PC-9 (cell line): Measurements from ENCODE around the gene COL5A1. TPM values are rescaled to one million over a fixed set of nuclear protein-coding genes. Genes with fewer than 3 reads are reported as not detected.

Experiments
- BruUV-seq: library from RNA; stranded (reverse); fragments of 400-500 nt; replicated peaks from 2 replicates; lab custom pipeline; 2021; lab: Mats Ljungman, UMichigan
- CTCF ChIA-PET: fragments of 300-600 bp; sonication (Branson Sonifier 250); formaldehyde crosslinking; loops from one replicate; lab custom pipeline; 2022; ENCODE audit warnings: antibody characterized with exemption; lab: Charles Lee
- POLR2A ChIA-PET: fragments of 300-600 bp; sonication (Branson Sonifier 250); formaldehyde crosslinking; loops from one replicate; lab custom pipeline; 2022; ENCODE audit warnings: antibody characterized with exemption; ENCODE audit not compliant: unreplicated experiment; lab: Charles Lee
- DNase-seq, 2 experiments: peaks; one replicate each; pipeline versions ENCODE4 v3.0.0 to v3.0.0-alpha.2; 2015 to 2022; ENCODE audit warnings: mixed read lengths in 1 of 2
- H2AFZ ChIP-seq: fragments of 200-600 bp; sonication (generic); 2 replicates; pipeline ENCODE4 v1.8.1; 2017; ENCODE audit warnings: antibody characterized with exemption
- H3F3A ChIP-seq: fragments of 200-600 bp; sonication (generic); 2 replicates; pipeline ENCODE4 v1.8.1; 2017; ENCODE audit warnings: antibody characterized with exemption, mild to moderate bottlenecking, low read depth; ENCODE audit not compliant: insufficient read depth
- H3K27ac ChIP-seq: fragments of 200-600 bp; sonication (generic); 2 replicates; pipeline ENCODE4 v1.6.1; 2016; ENCODE audit warnings: mixed run types
- H3K27me3 ChIP-seq: fragments of 200-600 bp; sonication (generic); 2 replicates; pipeline ENCODE4 v1.6.1; 2016; ENCODE audit warnings: low read depth, mixed run types; ENCODE audit not compliant: insufficient read depth
- H3K36me3 ChIP-seq: fragments of 200-600 bp; sonication (generic); 2 replicates; pipeline ENCODE4 v1.6.1; 2016; ENCODE audit warnings: low read depth, mixed run types
- H3K4me1 ChIP-seq: fragments of 200-600 bp; sonication (generic); replicated peaks from 2 replicates; pipeline ENCODE4 v1.6.1; 2016; ENCODE audit warnings: mixed run types; ENCODE audit not compliant: insufficient read depth
- H3K4me2 ChIP-seq: fragments of 200-600 bp; sonication (generic); 2 replicates; pipeline ENCODE4 v1.6.1; 2017; ENCODE audit warnings: mixed run types
- H3K4me3 ChIP-seq: fragments of 200-600 bp; sonication (generic); 2 replicates; pipeline ENCODE4 v1.6.1; 2016; ENCODE audit warnings: mixed run types
- H3K79me2 ChIP-seq: fragments of 200-600 bp; sonication (generic); 2 replicates; pipeline ENCODE4 v1.6.1; 2017; ENCODE audit warnings: low read depth, mixed run types
- H3K9me2 ChIP-seq: fragments of 200-600 bp; sonication (generic); 2 replicates; pipeline ENCODE4 v1.8.1; 2017; ENCODE audit warnings: mild to moderate bottlenecking; ENCODE audit not compliant: insufficient read depth
- H3K9me3 ChIP-seq: fragments of 200-600 bp; sonication (generic); 2 replicates; pipeline ENCODE4 v1.8.1; 2016; ENCODE audit warnings: low read depth; ENCODE audit not compliant: insufficient read depth
- H4K20me1 ChIP-seq: fragments of 200-600 bp; sonication (generic); 2 replicates; pipeline ENCODE4 v1.8.1; 2017; ENCODE audit not compliant: insufficient read depth
- EZH2 ChIP-seq: fragments of 200-600 bp; sonication (generic); IDR thresholded peaks from 2 replicates; pipeline ENCODE4 v1.8.0; 2017; ENCODE audit warnings: antibody characterized with exemption, low read depth
- intact Hi-C: fragments of 100-400 bp; cut with micrococcal nuclease; formaldehyde crosslinking; loops from one replicate; pipeline ENCODE4 v1.10.0; 2022; ENCODE audit not compliant: unreplicated experiment
- total RNA-seq: library from RNA; stranded (reverse); gene quantifications from 2 replicates; pipeline ENCODE4 v1.2.3, GENCODE V29; 2021
- TF ChIP-seq, protein P1 (sequence below): fragments of 200-600 bp; sonication (generic); conservative IDR thresholded peaks from 2 replicates; pipeline ENCODE4 v1.6.1; 2017; ENCODE audit warnings: mixed run types, antibody characterized with exemption, mild to moderate bottlenecking, moderate library complexity

The COL5A1 gene
- total RNA-seq, 1 experiment from 2014 or later, result 15.2 TPM

DNA sequence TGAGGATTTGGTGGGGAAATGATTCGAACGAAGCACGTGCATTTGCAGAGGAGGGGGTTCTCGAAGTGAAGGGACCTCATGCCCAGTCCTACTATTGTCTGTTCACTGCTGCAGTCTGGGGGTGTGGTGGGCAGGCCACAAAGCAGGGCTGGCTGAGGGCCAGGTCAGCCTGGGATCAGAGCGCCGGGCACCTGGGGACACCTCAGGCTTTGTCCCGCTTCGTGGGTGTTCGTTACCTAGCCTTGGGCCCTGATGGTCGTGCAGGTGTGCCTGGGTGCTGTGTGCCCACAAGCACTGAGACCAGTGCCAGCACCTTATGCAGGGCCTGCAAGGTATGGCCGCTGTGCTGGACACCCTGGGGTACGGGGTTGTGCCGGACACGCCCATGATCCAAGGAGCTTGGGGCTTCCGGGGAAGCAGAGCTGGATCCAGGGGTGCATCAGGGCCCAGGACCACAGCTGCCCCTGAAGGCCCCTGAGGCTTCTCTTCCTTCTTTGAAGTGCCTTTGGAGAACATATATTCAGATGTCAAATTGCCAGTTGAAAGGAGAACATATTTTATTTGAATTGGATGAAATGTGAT, 80.6 kb downstream of the COL5A1 start:
- Histone ChIP-seq H3K9me2 (no peaks in the 10 kb centered on the region), H3K27ac (no peak overlapping the region), H3K4me3 (no peak overlapping the region), H3K27me3 (peaks cover 91% of the 10 kb centered on the region), H3K36me3 (no peaks in the 10 kb centered on the region), H4K20me1 (no peaks in the 10 kb centered on the region), H2AFZ (no peak overlapping the region), H3F3A (no peaks in the 10 kb centered on the region), H3K4me2 (no peak overlapping the region), H3K4me1 (no peaks in the 10 kb centered on the region), H3K79me2 (no peaks in the 10 kb centered on the region), H3K9me3 (no peaks in the 10 kb centered on the region)
- intact Hi-C loops, result no loop called here
- CTCF ChIA-PET, result no interaction called here
- BruUV-seq, result no TSS peak
- no peak for TF ChIP-seq EZH2
- TF ChIP-seq, protein P1, sequence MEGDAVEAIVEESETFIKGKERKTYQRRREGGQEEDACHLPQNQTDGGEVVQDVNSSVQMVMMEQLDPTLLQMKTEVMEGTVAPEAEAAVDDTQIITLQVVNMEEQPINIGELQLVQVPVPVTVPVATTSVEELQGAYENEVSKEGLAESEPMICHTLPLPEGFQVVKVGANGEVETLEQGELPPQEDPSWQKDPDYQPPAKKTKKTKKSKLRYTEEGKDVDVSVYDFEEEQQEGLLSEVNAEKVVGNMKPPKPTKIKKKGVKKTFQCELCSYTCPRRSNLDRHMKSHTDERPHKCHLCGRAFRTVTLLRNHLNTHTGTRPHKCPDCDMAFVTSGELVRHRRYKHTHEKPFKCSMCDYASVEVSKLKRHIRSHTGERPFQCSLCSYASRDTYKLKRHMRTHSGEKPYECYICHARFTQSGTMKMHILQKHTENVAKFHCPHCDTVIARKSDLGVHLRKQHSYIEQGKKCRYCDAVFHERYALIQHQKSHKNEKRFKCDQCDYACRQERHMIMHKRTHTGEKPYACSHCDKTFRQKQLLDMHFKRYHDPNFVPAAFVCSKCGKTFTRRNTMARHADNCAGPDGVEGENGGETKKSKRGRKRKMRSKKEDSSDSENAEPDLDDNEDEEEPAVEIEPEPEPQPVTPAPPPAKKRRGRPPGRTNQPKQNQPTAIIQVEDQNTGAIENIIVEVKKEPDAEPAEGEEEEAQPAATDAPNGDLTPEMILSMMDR, result no peak
- DNase-seq, result no peak
- POLR2A ChIA-PET, result no interaction called here

DNA sequence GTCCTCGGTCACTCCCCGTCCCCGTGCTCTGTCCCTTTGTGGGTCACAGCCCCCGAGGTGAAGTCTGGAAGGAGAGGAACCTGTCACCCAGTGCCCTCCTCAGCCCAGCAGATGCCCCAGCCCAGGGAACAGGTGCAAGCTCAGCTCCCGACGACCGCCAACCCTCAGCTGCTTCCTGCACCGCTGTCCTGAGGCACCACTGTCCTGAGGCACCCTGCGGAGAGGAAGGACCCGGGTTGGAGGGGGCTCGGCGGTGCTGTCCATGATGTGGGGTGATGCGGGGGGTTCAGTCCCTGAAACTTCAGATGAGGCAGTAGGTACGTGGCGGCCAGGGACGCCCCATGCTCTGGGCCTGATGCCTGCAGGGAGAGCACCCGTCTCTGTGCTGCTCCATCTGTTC, 81.4 kb downstream of the COL5A1 start:
- H3K4me2 ChIP-seq, result no peak overlapping the region
- H3K9me2 ChIP-seq, result no peaks in the 10 kb centered on the region
- no TSS peak for BruUV-seq
- H3F3A ChIP-seq, result no peaks in the 10 kb centered on the region
- peaks cover 87% of the 10 kb centered on the region for H3K27me3 ChIP-seq
- H3K9me3 ChIP-seq, result no peaks in the 10 kb centered on the region
- POLR2A ChIA-PET, result no interaction called here
- H3K4me3 ChIP-seq, result no peak overlapping the region
- no peak for TF ChIP-seq EZH2
- TF ChIP-seq, protein P1, result no peak
- intact Hi-C loops, result no loop called here
- no peaks in the 10 kb centered on the region for H3K4me1 ChIP-seq
- H3K79me2 ChIP-seq, result no peaks in the 10 kb centered on the region
- H2AFZ ChIP-seq, result no peak overlapping the region
- CTCF ChIA-PET, result interaction anchor here (0.6 kb wide), 1 partner anchor 9 kb away, joined by 7 read pairs; no protein-coding TSS in a partner anchor
- H4K20me1 ChIP-seq, result no peaks in the 10 kb centered on the region
- DNase-seq, result no peak
- H3K27ac ChIP-seq, result no peak overlapping the region
- no peaks in the 10 kb centered on the region for H3K36me3 ChIP-seq

DNA sequence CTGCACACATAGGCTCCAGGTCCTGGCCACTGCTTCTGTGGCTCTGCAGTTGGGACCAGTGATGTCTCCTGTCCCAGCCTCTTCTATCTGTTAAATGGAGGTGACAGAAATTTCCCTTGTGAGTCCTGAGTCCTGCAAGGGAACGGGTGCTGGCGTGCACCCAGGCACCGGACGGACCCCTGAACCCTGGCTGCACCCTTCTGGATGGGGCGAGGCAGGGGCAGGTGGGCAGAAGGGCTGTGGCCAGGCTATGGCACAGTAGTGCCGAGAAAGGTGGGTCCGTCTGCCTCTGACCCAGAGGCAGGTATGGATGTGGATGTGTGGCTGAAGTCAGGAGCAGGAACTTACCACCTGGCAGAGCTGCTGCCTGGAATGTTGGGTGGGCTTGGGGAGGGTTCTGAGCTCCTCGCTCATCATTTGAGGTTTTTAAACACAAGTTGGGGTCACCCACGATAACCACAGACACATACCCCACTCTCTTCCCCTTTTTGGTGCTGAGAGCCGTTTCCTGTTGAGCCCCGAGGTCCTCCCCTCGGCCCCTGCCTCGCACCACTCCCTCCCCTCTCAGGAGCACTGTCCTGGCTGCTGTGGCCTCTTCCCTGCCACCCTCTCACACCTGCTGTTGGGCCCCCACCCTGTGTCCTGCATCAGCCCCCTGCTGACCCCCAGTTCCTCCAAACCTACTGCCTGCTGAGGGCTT, 82.0 kb downstream of the COL5A1 start:
- H2AFZ ChIP-seq, result no peak overlapping the region

More for the DNA sequence above, 82.0 kb downstream of the COL5A1 start:
- no peak for DNase-seq
- intact Hi-C loops, result no loop called here
- Histone ChIP-seq H3F3A (no peaks in the 10 kb centered on the region), H3K36me3 (no peaks in the 10 kb centered on the region), H3K9me2 (no peaks in the 10 kb centered on the region), H3K79me2 (no peaks in the 10 kb centered on the region), H3K4me2 (no peak overlapping the region), H3K9me3 (no peaks in the 10 kb centered on the region), H3K27ac (no peak overlapping the region), H4K20me1 (no peaks in the 10 kb centered on the region), H3K4me3 (no peak overlapping the region), H3K4me1 (no peaks in the 10 kb centered on the region), H3K27me3 (peaks cover 84% of the 10 kb centered on the region)
- CTCF ChIA-PET, result interaction anchor here (0.6 kb wide), 1 partner anchor 9 kb away, joined by 7 read pairs; no protein-coding TSS in a partner anchor
- POLR2A ChIA-PET, result no interaction called here
- TF ChIP-seq, protein P1, result no peak
- no peak for TF ChIP-seq EZH2
- no TSS peak for BruUV-seq
